Measurements from ENCODE around the gene DSCAM.
"Not testable (repeated sequence)": the region's sequence is repeated elsewhere in the genome, so short reads cannot be mapped to it uniquely, and the experiment has no call there.

DSCAM gene, protein sequence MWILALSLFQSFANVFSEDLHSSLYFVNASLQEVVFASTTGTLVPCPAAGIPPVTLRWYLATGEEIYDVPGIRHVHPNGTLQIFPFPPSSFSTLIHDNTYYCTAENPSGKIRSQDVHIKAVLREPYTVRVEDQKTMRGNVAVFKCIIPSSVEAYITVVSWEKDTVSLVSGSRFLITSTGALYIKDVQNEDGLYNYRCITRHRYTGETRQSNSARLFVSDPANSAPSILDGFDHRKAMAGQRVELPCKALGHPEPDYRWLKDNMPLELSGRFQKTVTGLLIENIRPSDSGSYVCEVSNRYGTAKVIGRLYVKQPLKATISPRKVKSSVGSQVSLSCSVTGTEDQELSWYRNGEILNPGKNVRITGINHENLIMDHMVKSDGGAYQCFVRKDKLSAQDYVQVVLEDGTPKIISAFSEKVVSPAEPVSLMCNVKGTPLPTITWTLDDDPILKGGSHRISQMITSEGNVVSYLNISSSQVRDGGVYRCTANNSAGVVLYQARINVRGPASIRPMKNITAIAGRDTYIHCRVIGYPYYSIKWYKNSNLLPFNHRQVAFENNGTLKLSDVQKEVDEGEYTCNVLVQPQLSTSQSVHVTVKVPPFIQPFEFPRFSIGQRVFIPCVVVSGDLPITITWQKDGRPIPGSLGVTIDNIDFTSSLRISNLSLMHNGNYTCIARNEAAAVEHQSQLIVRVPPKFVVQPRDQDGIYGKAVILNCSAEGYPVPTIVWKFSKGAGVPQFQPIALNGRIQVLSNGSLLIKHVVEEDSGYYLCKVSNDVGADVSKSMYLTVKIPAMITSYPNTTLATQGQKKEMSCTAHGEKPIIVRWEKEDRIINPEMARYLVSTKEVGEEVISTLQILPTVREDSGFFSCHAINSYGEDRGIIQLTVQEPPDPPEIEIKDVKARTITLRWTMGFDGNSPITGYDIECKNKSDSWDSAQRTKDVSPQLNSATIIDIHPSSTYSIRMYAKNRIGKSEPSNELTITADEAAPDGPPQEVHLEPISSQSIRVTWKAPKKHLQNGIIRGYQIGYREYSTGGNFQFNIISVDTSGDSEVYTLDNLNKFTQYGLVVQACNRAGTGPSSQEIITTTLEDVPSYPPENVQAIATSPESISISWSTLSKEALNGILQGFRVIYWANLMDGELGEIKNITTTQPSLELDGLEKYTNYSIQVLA (N-terminal part only)

DNA sequence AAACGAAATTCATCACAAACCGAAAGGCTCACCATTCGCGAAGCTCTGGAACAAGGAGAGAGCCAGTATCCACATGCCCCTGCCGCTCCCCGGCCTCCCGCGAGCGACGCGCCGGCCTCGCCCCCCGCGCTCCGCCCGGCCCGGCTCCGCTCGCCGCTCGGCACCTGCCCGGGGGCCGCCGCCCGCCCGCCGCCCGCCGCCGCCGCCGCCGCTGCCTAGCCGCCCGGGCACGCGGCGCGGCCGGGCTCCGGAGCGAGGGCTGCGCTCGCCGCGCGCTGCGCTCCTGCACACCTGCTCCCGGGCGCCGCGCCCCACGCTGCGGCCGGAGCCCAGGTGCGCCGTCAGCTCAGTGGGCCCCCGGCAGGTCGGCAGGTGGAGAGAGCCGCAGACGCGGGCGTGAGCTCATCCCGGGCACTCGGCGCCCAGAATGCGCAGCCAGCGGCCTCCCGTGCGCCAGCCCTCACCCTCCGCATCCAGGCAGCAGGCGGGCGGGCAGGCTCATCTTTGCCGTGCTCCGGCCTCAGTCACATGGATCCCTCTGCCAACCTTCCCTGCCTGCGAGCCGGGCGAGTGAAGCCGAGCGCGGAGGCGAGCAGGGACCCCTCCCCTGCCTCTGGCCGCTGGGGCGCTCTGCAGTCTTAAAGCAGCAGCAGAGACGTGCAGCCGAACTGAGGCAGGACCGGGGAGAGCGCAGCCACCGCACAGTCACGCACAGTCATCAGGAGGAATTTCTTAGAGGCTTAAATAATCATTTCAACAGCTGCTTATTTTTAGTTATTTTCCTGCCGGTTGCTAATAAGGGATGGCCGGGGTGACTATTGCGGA, at the start of gene DSCAM:
Gene DSCAM, minus strand, starts transcription at position 572 of the 825 bp plus-strand sequence. Its CDS starts 497 bp downstream, at position 75.
- no peak for FAIRE-seq

DNA sequence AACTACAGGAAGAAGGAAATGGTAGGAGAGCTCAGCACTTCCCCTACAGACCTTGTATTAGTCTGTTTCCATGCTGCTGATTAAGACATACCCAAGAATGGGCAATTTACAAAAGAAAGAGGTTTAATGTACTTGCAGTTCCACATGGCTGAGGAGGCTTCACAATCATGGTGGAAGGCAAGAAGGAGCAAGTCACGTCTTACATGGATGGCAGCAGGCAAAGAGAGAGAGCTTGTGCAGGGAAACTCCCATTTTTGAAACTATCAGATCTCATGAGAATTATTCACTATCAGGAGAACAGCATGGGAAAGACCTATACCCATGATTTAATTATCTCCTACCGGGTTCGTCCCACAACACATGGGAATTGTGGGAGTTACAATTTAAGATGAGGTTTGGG, 48.7 kb upstream of the DSCAM start:
- not testable (repeated sequence) for FAIRE-seq

DNA sequence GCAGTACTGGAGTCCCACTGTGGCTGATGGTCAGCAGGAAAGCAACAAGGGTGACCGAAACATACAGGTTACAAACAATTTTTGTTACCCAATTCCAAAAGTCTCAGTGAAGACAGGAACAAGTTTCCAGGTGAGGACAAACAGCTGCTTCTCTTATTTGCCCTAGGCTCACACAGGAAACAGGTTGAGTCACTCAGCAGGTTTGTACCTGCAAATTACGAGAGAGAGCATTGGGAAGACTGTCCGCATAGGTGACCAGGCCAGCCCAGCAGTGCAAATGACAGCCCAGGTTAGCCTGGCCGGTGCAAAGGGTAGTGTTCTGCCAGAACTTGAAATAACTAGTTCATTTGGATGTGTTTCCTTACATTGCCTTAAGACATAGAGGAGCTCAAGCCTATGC, 40.0 kb upstream of the DSCAM start:
- FAIRE-seq, result no peak

GRCh38 chr21:40886006-40886405, 39.0 kb upstream of the DSCAM start:
- FAIRE-seq, result no peak

DNA sequence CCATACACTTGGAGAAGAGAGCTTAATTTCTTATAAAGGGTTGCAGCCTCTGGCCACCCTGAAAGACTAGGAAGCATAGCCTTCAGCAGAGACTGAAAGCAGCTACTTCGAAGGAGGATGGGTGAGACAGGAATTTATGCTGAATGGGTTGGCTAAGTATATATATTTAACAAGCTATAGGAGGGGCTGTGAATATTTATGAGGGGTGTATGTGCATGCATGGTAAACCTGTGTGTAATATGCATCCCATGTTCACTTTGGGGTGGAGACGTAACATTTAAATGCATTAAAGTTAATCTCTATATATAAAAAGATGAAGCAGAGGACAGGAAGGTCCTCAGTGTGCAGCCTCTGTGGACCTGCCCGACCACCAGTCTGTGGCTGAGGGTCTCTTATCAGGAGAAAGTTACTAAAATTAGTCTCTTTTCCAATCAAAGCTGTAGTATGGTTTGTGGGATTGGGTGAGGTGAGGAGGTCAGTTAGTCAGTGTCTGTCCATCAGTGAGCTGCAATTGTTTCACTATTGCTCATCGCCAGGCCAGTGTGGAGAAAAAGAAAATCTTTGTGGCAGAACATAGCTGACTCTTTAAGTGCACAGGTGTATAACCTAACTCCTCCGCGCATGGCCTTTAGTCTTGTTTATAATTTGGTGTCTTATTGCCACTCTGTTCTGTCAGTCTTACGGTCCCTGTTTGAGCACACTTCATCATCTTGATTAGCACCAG, 35.4 kb upstream of the DSCAM start:
- FAIRE-seq, result no peak

DNA sequence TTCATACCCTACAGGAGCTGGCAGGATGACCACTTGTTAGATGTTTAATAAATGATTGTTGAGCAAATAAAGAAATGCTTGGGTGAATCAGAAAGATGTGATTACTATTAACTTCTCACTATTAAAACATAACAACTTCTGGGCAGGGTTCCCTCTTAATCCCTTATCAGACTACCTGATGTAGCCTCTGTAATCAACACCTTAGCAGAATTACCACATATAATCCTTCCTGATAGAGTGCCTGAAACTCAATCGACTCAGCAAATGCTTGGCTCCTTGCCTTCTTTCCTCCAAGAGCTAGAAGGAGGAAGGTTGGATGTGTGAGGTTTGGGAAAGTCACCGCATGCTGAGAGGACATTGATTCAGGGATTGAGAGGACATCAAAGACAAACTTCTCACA, 34.8 kb upstream of the DSCAM start:
- FAIRE-seq, result no peak

GRCh38 chr21:40871099-40871498, 24.1 kb upstream of the DSCAM start:
- no peak for FAIRE-seq

GRCh38 chr21:40863839-40864238, 16.9 kb upstream of the DSCAM start:
- FAIRE-seq, result no peak

- FAIRE-seq, result no peak
Measured at GRCh38 chr21:40858517-40858916, 11.6 kb upstream of the DSCAM start.

DNA sequence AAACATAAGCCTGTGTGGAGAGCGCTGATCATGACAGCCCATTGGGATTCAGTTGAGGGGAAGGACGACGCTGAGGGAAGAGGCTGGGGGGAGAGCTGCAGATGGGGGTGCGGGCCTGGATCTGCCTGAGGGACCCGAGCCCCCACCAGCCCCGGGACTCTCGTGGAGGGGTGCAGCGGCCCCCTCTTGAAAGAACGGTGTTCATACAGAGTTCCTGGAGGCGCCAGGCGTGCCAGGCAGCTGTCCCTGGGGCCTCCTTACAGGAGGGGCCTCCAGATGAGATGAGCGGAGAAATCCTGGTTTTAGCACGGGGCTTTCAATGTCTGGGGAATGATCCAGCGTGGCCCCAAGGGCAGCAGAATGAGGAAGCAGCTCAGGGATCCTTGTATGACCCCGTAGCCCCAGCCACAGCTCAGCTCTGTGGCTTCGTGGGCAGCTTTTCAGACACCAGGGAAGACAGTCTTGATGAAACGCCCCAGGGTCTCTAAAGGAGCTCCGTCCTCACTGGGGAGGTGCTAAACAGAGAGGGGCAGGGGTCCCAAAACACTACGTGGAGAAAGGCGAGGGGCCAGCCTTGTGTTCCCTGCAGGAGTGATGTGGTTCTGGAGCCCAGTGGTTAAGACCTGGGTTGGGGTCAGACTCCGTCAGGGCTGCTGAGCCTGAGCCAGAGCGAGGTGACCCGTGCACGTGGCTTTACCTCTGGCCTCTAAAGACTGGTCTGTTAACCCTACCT, 7.2 kb upstream of the DSCAM start:
- FAIRE-seq, result no peak

DNA sequence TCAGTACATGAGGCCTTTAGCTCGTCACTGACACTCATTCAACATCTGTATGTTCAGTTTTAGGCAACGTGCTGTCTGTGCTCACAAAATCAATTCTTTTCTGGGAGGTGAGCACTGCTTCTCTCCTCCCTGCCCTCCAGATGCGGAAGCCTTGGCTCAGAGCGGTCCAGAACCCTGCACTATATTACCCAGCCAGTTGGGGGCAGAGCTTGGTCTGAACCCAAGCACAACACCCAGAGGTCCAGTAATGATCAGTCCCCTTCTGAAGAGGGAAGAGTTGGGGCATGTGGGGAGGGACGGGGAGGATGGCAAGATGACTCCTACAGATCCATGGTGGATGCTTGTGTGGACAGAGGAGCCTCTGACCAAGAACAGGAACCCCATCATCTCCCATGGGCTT, 5.6 kb upstream of the DSCAM start:
- FAIRE-seq, result no peak

- FAIRE-seq, result no peak
Measured at GRCh38 chr21:40851749-40852148, 4.8 kb upstream of the DSCAM start.

DNA sequence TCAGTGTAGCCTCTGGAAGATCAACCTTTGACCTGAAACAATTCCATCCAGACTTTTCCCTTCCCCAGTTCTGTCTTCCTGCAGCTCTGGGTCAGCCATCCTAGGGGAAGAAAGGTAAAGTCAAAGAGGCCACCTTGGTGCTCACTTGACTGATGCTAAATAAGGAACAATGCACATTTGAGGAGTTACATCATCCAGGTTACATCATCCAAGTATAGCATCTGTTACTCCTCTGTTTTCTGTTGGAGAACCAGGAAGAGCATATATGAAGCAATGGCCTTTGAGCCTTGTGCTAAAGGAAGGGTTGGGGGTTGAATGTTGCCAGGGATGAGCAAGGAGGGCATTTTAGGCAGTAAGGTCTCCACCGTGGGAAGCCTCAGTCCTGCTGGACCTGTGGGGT, 3.1 kb upstream of the DSCAM start:
- FAIRE-seq, result no peak

GRCh38 chr21:40847951-40848350, 993 bp upstream of the DSCAM start:
- FAIRE-seq, result no peak

- FAIRE-seq, result no peak
Measured at GRCh38 chr21:40846103-40846502, 855 bp downstream of the DSCAM start.

GRCh38 chr21:40845441-40845995, 1.4 kb downstream of the DSCAM start:
- no peak for FAIRE-seq

- FAIRE-seq, result no peak
Measured at GRCh38 chr21:40844935-40845334, 2.0 kb downstream of the DSCAM start.

DNA sequence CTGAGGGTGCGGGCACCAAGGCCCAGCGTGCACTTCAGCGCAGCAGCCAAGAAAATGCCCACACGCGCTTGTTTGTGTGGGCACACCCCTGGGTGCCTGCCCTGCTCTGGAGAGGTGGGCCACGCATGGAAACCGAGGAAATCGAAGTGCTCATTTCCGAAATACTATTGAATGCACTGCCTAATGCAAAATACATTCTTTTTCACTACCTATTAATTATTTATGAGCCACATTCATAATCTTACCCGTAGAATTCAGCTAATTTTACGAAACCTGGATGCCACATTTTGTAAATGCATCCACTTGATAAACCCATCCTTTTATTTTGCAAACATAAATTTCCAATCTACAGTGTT, 4.8 kb downstream of the DSCAM start:
- no peak for FAIRE-seq

DNA sequence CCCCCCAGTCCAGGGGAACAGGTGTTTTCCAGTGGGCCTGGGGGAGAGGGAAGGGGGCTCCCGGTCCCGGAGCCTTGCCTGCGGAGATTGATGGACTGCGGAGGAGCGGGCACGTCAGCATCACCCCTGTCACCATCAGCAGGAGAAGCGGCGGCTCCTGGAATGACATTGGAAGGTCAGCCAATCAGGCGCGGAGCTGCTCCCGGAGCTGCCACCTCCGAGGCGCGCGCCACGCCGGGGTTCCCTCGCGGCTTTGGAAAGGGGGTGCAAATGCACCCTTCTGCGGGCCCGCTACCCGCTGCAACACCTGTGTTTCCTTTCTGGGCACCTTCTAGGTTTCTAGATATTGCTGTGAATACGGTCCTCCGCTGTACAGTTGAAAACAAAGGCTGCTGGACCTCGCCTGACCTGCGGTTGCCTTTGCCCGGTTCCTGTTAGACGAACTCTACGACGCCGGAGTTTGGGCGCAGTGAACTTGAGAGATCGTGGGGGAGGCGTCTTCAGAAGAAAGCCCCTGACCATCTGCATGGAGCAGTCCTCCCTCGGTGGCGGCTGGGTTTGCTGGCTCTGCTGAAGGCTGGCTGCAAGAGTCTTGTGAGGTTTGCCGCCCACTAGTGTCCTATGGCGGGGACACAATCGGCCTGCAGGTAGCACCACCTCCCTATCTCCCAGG, 5.3 kb downstream of the DSCAM start:
- FAIRE-seq, result no peak
